ENCODE measurements around the gene AFDN.

AFDN gene

GRCh38 chr6:167927246-167927645 lies 100.5 kb downstream of the AFDN start:
- DNase-seq: no peak

GRCh38 chr6:167928111-167928510 lies 101.4 kb downstream of the AFDN start:
- no peak for DNase-seq

GRCh38 chr6:167930295-167930694 lies 103.6 kb downstream of the AFDN start:
- DNase-seq: no peak

- DNase-seq: no peak
Measured at GRCh38 chr6:167932468-167933276, 106.0 kb downstream of the AFDN start.

- DNase-seq: no peak
Measured at GRCh38 chr6:167933290-167933689, 106.6 kb downstream of the AFDN start.

- DNase-seq: no peak
Measured at GRCh38 chr6:167933847-167934246, 107.1 kb downstream of the AFDN start.

- no peak for DNase-seq
Measured at GRCh38 chr6:167934426-167934864, 107.7 kb downstream of the AFDN start.

- no peak for DNase-seq
Measured at GRCh38 chr6:167936051-167936450, 109.3 kb downstream of the AFDN start.

- no peak for DNase-seq
Measured at GRCh38 chr6:167937301-167937700, 110.6 kb downstream of the AFDN start.

GRCh38 chr6:167937948-167938911 lies 111.5 kb downstream of the AFDN start:
- DNase-seq: no peak

GRCh38 chr6:167941822-167942221 lies 115.1 kb downstream of the AFDN start:
- DNase-seq: no peak

GRCh38 chr6:167944130-167944529 lies 117.4 kb downstream of the AFDN start:
- DNase-seq: no peak

- no peak for DNase-seq
Measured at GRCh38 chr6:167946007-167946406, 119.3 kb downstream of the AFDN start.

- no peak for DNase-seq
Measured at GRCh38 chr6:167946604-167947003, 119.9 kb downstream of the AFDN start.

GRCh38 chr6:167947716-167948115 lies 121.0 kb downstream of the AFDN start:
- DNase-seq: no peak

- no peak for DNase-seq
Measured at GRCh38 chr6:167948716-167949115, 122.0 kb downstream of the AFDN start.

GRCh38 chr6:167949121-167949684 lies 122.5 kb downstream of the AFDN start:
- DNase-seq: no peak

GRCh38 chr6:167951781-167952511 lies 125.2 kb downstream of the AFDN start:
- no peak for DNase-seq

- no peak for DNase-seq
Measured at GRCh38 chr6:167952512-167952859, 125.8 kb downstream of the AFDN start.

GRCh38 chr6:167953551-167953950 lies 126.8 kb downstream of the AFDN start:
- DNase-seq: no peak

- DNase-seq: no peak
Measured at GRCh38 chr6:167954151-167954550, 127.4 kb downstream of the AFDN start.

GRCh38 chr6:167956491-167956890 lies 129.8 kb downstream of the AFDN start:
- DNase-seq: no peak

- DNase-seq: no peak
Measured at GRCh38 chr6:167956983-167957492, 130.3 kb downstream of the AFDN start.

Data from COR-L47 (cell line).